ENCODE data around the gene SPATA24. TPM values are rescaled to one million over a fixed set of nuclear protein-coding genes. Genes with fewer than 3 reads are reported as not detected.
A peak's percentile ranks its signal among the peaks of the same experiment; 100 is the strongest.

The SPATA24 gene
- total RNA-seq, 1 donor, result 3.6 TPM

- Histone ChIP-seq H3K4me3 (ENCODE audit: insufficient read depth, low read length) (no peak within 1 kb of the TSS), H3K79me2 (ENCODE audit: insufficient read depth, low read length) (no peaks in the 10 kb centered on the region), H3K4me1 (ENCODE audit: insufficient read depth, low read length) (peaks cover 4% of the 10 kb centered on the region), H3K9me3 (ENCODE audit: low read depth, low read length) (no peaks in the 10 kb centered on the region), H3K27me3 (ENCODE audit: insufficient read depth, low read length) (no peaks in the 10 kb centered on the region), H3K36me3 (ENCODE audit: insufficient read depth, low read length) (no peaks in the 10 kb centered on the region), H3K27ac (ENCODE audit: low read depth, low read length) (no peak within 1 kb of the TSS), H2AFZ (ENCODE audit: low read length) (no peak within 1 kb of the TSS), H3K4me2 (ENCODE audit: insufficient read depth, low read length) (no peak within 1 kb of the TSS), H4K20me1 (ENCODE audit: insufficient read depth, low read length) (no peaks in the 10 kb centered on the region)
- TF ChIP-seq CTCF (IDR thresholded peaks at IDR 0.05; ENCODE audit: extremely low read depth, low read depth, low read length), result no peak
- peak; percentile 76 for DNase-seq (ENCODE audit: insufficient read length, low spot score, missing footprints)
Measured at GRCh38 chr5:139383275-139383992, 20.5 kb downstream of the SPATA24 start, which contains the start of gene SLC23A1. SLC23A1 (minus strand) TSS chr5:139383297; CDS start chr5:139383253, 44 bp downstream.

- Histone ChIP-seq H3K4me1 (ENCODE audit: insufficient read depth, low read length) (peaks cover 4% of the 10 kb centered on the region), H3K27ac (ENCODE audit: low read depth, low read length) (no peak overlapping the region), H3K4me3 (ENCODE audit: insufficient read depth, low read length) (no peak overlapping the region), H2AFZ (ENCODE audit: low read length) (no peak overlapping the region), H3K4me2 (ENCODE audit: insufficient read depth, low read length) (no peak overlapping the region), H4K20me1 (ENCODE audit: insufficient read depth, low read length) (no peaks in the 10 kb centered on the region), H3K9me3 (ENCODE audit: low read depth, low read length) (no peaks in the 10 kb centered on the region), H3K36me3 (ENCODE audit: insufficient read depth, low read length) (no peaks in the 10 kb centered on the region), H3K27me3 (ENCODE audit: insufficient read depth, low read length) (no peaks in the 10 kb centered on the region), H3K79me2 (ENCODE audit: insufficient read depth, low read length) (no peaks in the 10 kb centered on the region)
- DNase-seq (ENCODE audit: insufficient read length, low spot score, missing footprints), result peak; percentile 15
- TF ChIP-seq CTCF (IDR thresholded peaks at IDR 0.05; ENCODE audit: extremely low read depth, low read depth, low read length), result no peak
Measured at GRCh38 chr5:139382807-139383206, 21.1 kb downstream of the SPATA24 start.

GRCh38 chr5:139381837-139382761 lies 21.8 kb downstream of the SPATA24 start:
- no peak overlapping the region for H3K4me2 ChIP-seq (ENCODE audit: insufficient read depth, low read length)
- DNase-seq (ENCODE audit: insufficient read length, low spot score, missing footprints), result peak; percentile 84
- no peak for TF ChIP-seq CTCF (IDR thresholded peaks at IDR 0.05; ENCODE audit: extremely low read depth, low read depth, low read length)
- H3K36me3 ChIP-seq (ENCODE audit: insufficient read depth, low read length), result no peaks in the 10 kb centered on the region
- no peaks in the 10 kb centered on the region for H3K27me3 ChIP-seq (ENCODE audit: insufficient read depth, low read length)
- no peak overlapping the region for H2AFZ ChIP-seq (ENCODE audit: low read length)
- peaks cover 4% of the 10 kb centered on the region for H3K4me1 ChIP-seq (ENCODE audit: insufficient read depth, low read length)
- H3K79me2 ChIP-seq (ENCODE audit: insufficient read depth, low read length), result no peaks in the 10 kb centered on the region
- no peak overlapping the region for H3K27ac ChIP-seq (ENCODE audit: low read depth, low read length)
- H3K9me3 ChIP-seq (ENCODE audit: low read depth, low read length), result no peaks in the 10 kb centered on the region
- no peaks in the 10 kb centered on the region for H4K20me1 ChIP-seq (ENCODE audit: insufficient read depth, low read length)
- no peak overlapping the region for H3K4me3 ChIP-seq (ENCODE audit: insufficient read depth, low read length)
